SHP77 (cell line): Measurements from ENCODE around the gene PTGDS.

Experiments used
- DNase-seq, 2 experiments: peaks; one replicate each; lab custom pipeline; 2025; lab: John Stamatoyannopoulos, UW

The PTGDS gene

GRCh38 chr9:136973618-136974617, 3.4 kb upstream of the PTGDS start:
- no peak for DNase-seq

- DNase-seq: no peak
These were observed 2.3 kb upstream of the PTGDS start for GRCh38 chr9:136974817-136975535.

GRCh38 chr9:136975644-136976043, 1.7 kb upstream of the PTGDS start:
- DNase-seq: no peak

GRCh38 chr9:136977649-136978072, 357 bp downstream of the PTGDS start:
- DNase-seq: no peak

GRCh38 chr9:136978073-136978864, 965 bp downstream of the PTGDS start:
- DNase-seq: no peak

GRCh38 chr9:136978865-136979544, 1.7 kb downstream of the PTGDS start:
- no peak for DNase-seq

GRCh38 chr9:136979769-136980587, 2.7 kb downstream of the PTGDS start:
- DNase-seq: no peak

GRCh38 chr9:136980669-136981478, 3.6 kb downstream of the PTGDS start:
- DNase-seq: no peak

- no peak for DNase-seq
These were observed 4.4 kb downstream of the PTGDS start for GRCh38 chr9:136981588-136982231.

- DNase-seq: no peak
These were observed 5.1 kb downstream of the PTGDS start, which contains the start of gene LCNL1 for GRCh38 chr9:136982232-136983051. Gene LCNL1 (plus strand): TSS chr9:136982993. CDS start chr9:136983587, 594 bp downstream.

GRCh38 chr9:136983167-136983566, 5.9 kb downstream of the PTGDS start:
- no peak for DNase-seq

GRCh38 chr9:136983656-136984314, 6.5 kb downstream of the PTGDS start:
- no peak for DNase-seq

GRCh38 chr9:136984464-136985026, 7.2 kb downstream of the PTGDS start:
- DNase-seq: no peak

- DNase-seq: no peak
These were observed 7.8 kb downstream of the PTGDS start for GRCh38 chr9:136985027-136985602.

- DNase-seq: no peak
These were observed 8.5 kb downstream of the PTGDS start for GRCh38 chr9:136985853-136986252.

GRCh38 chr9:136988872-136989271, 11.6 kb downstream of the PTGDS start:
- DNase-seq: no peak
